ENCODE results near the gene NEK10. TPM values are rescaled to one million over a fixed set of nuclear protein-coding genes. Genes with fewer than 3 reads are reported as not detected.

NEK10 gene
- total RNA-seq, 3 donors from 2014 or later (not counting 1 experiment from before 2014, with no cell fraction given): 0.68 to 1.6 (median 0.80) TPM

GRCh38 chr3:27325419-27325818, 43.8 kb downstream of the NEK10 start:
- ATAC-seq (no peak), DNase-seq (no peak)
- H3K27me3 ChIP-seq (ENCODE audit: control insufficient read depth, insufficient read depth, low read length): no peaks in the 10 kb centered on the region
- 89% methylated on average over 1 of the region's 1 CpG for WGBS (ENCODE audit: insufficient coverage)
- no peak overlapping the region for H3K4me3 ChIP-seq (ENCODE audit: low read length)
- intact Hi-C loops (cut with micrococcal nuclease): no loop called here
- no peaks in the 10 kb centered on the region for H3K36me3 ChIP-seq (ENCODE audit: control insufficient read depth, insufficient read depth, low read length)
- Mint-ChIP-seq H3K4me1 (no peaks in the 10 kb centered on the region), H3K36me3 (no peaks in the 10 kb centered on the region), H3K27ac (no peak overlapping the region), H3K9me3 (peaks cover 0 to 2% of the 10 kb centered on the region in 2 donors), H3K4me3 (no peak overlapping the region), H3K27me3 (ENCODE audit: low read depth in 2 of 2) (no peaks in the 10 kb centered on the region)
- no peaks in the 10 kb centered on the region for H3K4me1 ChIP-seq (ENCODE audit: control insufficient read depth, insufficient read depth, low read length)
- no peaks in the 10 kb centered on the region for H3K9me3 ChIP-seq (ENCODE audit: control insufficient read depth, insufficient read depth, low read length)
- TF ChIP-seq, protein P1, sequence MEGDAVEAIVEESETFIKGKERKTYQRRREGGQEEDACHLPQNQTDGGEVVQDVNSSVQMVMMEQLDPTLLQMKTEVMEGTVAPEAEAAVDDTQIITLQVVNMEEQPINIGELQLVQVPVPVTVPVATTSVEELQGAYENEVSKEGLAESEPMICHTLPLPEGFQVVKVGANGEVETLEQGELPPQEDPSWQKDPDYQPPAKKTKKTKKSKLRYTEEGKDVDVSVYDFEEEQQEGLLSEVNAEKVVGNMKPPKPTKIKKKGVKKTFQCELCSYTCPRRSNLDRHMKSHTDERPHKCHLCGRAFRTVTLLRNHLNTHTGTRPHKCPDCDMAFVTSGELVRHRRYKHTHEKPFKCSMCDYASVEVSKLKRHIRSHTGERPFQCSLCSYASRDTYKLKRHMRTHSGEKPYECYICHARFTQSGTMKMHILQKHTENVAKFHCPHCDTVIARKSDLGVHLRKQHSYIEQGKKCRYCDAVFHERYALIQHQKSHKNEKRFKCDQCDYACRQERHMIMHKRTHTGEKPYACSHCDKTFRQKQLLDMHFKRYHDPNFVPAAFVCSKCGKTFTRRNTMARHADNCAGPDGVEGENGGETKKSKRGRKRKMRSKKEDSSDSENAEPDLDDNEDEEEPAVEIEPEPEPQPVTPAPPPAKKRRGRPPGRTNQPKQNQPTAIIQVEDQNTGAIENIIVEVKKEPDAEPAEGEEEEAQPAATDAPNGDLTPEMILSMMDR (IDR thresholded peaks at IDR 0.05): no peak
- H3K27ac ChIP-seq (ENCODE audit: low read length): no peak overlapping the region

- ATAC-seq (no peak), DNase-seq (no peak)
- Histone ChIP-seq H3K9me3 (ENCODE audit: control insufficient read depth, insufficient read depth, low read length) (no peaks in the 10 kb centered on the region), H3K4me3 (ENCODE audit: low read length) (no peak overlapping the region), H3K36me3 (ENCODE audit: control insufficient read depth, insufficient read depth, low read length) (no peaks in the 10 kb centered on the region), H3K27me3 (ENCODE audit: control insufficient read depth, insufficient read depth, low read length) (no peaks in the 10 kb centered on the region), H3K27ac (ENCODE audit: low read length) (no peak overlapping the region), H3K4me1 (ENCODE audit: control insufficient read depth, insufficient read depth, low read length) (no peaks in the 10 kb centered on the region)
- no peaks in the 10 kb centered on the region for H3K4me1 Mint-ChIP-seq
- no peak overlapping the region for H3K4me3 Mint-ChIP-seq
- TF ChIP-seq, protein P1 (IDR thresholded peaks at IDR 0.05): no peak
- peaks cover 0 to 2% of the 10 kb centered on the region in 2 donors for H3K9me3 Mint-ChIP-seq
- intact Hi-C loops (cut with micrococcal nuclease): no loop called here
- no peak overlapping the region for H3K27ac Mint-ChIP-seq
- no peaks in the 10 kb centered on the region for H3K27me3 Mint-ChIP-seq (ENCODE audit: low read depth in 2 of 2)
- WGBS (ENCODE audit: insufficient coverage): 78% methylated on average over 2 of the region's 2 CpGs
- H3K36me3 Mint-ChIP-seq: no peaks in the 10 kb centered on the region
Measured at GRCh38 chr3:27324686-27325085, 44.5 kb downstream of the NEK10 start.

- Mint-ChIP-seq H3K9me3 (no peaks in the 10 kb centered on the region), H3K4me3 (no peak overlapping the region), H3K27ac (no peak overlapping the region), H3K27me3 (ENCODE audit: low read depth in 2 of 2) (no peaks in the 10 kb centered on the region), H3K4me1 (no peaks in the 10 kb centered on the region), H3K36me3 (no peaks in the 10 kb centered on the region)
- TF ChIP-seq, protein P1 (IDR thresholded peaks at IDR 0.05): no peak
- no peaks in the 10 kb centered on the region for H3K4me1 ChIP-seq (ENCODE audit: control insufficient read depth, insufficient read depth, low read length)
- DNase-seq: no peak
- ATAC-seq: no peak
- H3K4me3 ChIP-seq (ENCODE audit: low read length): no peak overlapping the region
- no peaks in the 10 kb centered on the region for H3K9me3 ChIP-seq (ENCODE audit: control insufficient read depth, insufficient read depth, low read length)
- 87% methylated on average over 2 of the region's 3 CpGs for WGBS (ENCODE audit: insufficient coverage)
- no peaks in the 10 kb centered on the region for H3K27me3 ChIP-seq (ENCODE audit: control insufficient read depth, insufficient read depth, low read length)
- no peaks in the 10 kb centered on the region for H3K36me3 ChIP-seq (ENCODE audit: control insufficient read depth, insufficient read depth, low read length)
- H3K27ac ChIP-seq (ENCODE audit: low read length): no peak overlapping the region
- intact Hi-C loops (cut with micrococcal nuclease): no loop called here
Measured at GRCh38 chr3:27323087-27323570, 46.1 kb downstream of the NEK10 start.

GRCh38 chr3:27322634-27323033, 46.5 kb downstream of the NEK10 start:
- TF ChIP-seq, protein P1 (IDR thresholded peaks at IDR 0.05): no peak
- Mint-ChIP-seq H3K27me3 (ENCODE audit: low read depth in 2 of 2) (no peaks in the 10 kb centered on the region), H3K27ac (no peak overlapping the region), H3K36me3 (no peaks in the 10 kb centered on the region), H3K4me1 (no peaks in the 10 kb centered on the region), H3K4me3 (no peak overlapping the region), H3K9me3 (no peaks in the 10 kb centered on the region)
- no peaks in the 10 kb centered on the region for H3K27me3 ChIP-seq (ENCODE audit: control insufficient read depth, insufficient read depth, low read length)
- H3K4me3 ChIP-seq (ENCODE audit: low read length): no peak overlapping the region
- H3K36me3 ChIP-seq (ENCODE audit: control insufficient read depth, insufficient read depth, low read length): no peaks in the 10 kb centered on the region
- ATAC-seq (no peak), DNase-seq (no peak)
- intact Hi-C loops (cut with micrococcal nuclease): no loop called here
- no peaks in the 10 kb centered on the region for H3K4me1 ChIP-seq (ENCODE audit: control insufficient read depth, insufficient read depth, low read length)
- no peak overlapping the region for H3K27ac ChIP-seq (ENCODE audit: low read length)
- H3K9me3 ChIP-seq (ENCODE audit: control insufficient read depth, insufficient read depth, low read length): no peaks in the 10 kb centered on the region
